Ecto neural progenitor cell (in vitro differentiated cells): ENCODE data around the gene TCF3.

Experiments
- DNase-seq: peaks from one replicate; pipeline ENCODE4 v3.0.0-alpha.2; 2018; ENCODE audit warnings: low spot score

TCF3 gene

GRCh38 chr19:1560286-1560882, 92.0 kb downstream of the TCF3 start:
- no peak for DNase-seq
